Measurements from ENCODE around the gene HIVEP3. TPM values are rescaled to one million over a fixed set of nuclear protein-coding genes. Genes with fewer than 3 reads are reported as not detected.

HIVEP3 gene
- total RNA-seq, 1 donor from 2014 or later: 2.9 TPM

- Histone ChIP-seq H3K27me3 (no peaks in the 10 kb centered on the region), H3K4me3 (no peak overlapping the region), H3K9me3 (no peaks in the 10 kb centered on the region), H3K36me3 (no peaks in the 10 kb centered on the region), H3K27ac (no peak overlapping the region), H3K4me1 (no peaks in the 10 kb centered on the region)
- intact Hi-C loops (cut with DNase I): no loop called here
- no peak for DNase-seq (ENCODE audit: extremely low spot score in 2 of 2)
- TF ChIP-seq CTCF (IDR thresholded peaks at IDR 0.05) (no peak), POLR2AphosphoS5 (IDR thresholded peaks at IDR 0.05; ENCODE audit: insufficient read depth in 1 of 2, low read depth in 1 of 2) (no peak), POLR2A (IDR thresholded peaks at IDR 0.05) (no peak)
Observed at GRCh38 chr1:41943717-41944116, 25.0 kb upstream of the HIVEP3 start.

GRCh38 chr1:41942278-41942677 is 23.6 kb upstream of the HIVEP3 start:
- Histone ChIP-seq H3K4me1 (no peaks in the 10 kb centered on the region), H3K27ac (no peak overlapping the region), H3K36me3 (no peaks in the 10 kb centered on the region), H3K9me3 (no peaks in the 10 kb centered on the region), H3K27me3 (no peaks in the 10 kb centered on the region), H3K4me3 (no peak overlapping the region)
- TF ChIP-seq POLR2A (IDR thresholded peaks at IDR 0.05) (no peak), CTCF (IDR thresholded peaks at IDR 0.05) (no peak), POLR2AphosphoS5 (IDR thresholded peaks at IDR 0.05; ENCODE audit: insufficient read depth in 1 of 2, low read depth in 1 of 2) (no peak)
- intact Hi-C loops (cut with DNase I): no loop called here
- no peak for DNase-seq (ENCODE audit: extremely low spot score in 2 of 2)

- H3K27me3 ChIP-seq: no peaks in the 10 kb centered on the region
- H3K36me3 ChIP-seq: no peaks in the 10 kb centered on the region
- H3K9me3 ChIP-seq: no peaks in the 10 kb centered on the region
- DNase-seq (ENCODE audit: extremely low spot score in 2 of 2): no peak
- H3K4me1 ChIP-seq: no peaks in the 10 kb centered on the region
- no peak overlapping the region for H3K4me3 ChIP-seq
- no peak overlapping the region for H3K27ac ChIP-seq
- intact Hi-C loops (cut with DNase I): no loop called here
- TF ChIP-seq POLR2A (IDR thresholded peaks at IDR 0.05) (no peak), POLR2AphosphoS5 (IDR thresholded peaks at IDR 0.05; ENCODE audit: insufficient read depth in 1 of 2, low read depth in 1 of 2) (no peak), CTCF (IDR thresholded peaks at IDR 0.05) (no peak)
Observed at GRCh38 chr1:41941381-41941780, 22.7 kb upstream of the HIVEP3 start.

- TF ChIP-seq POLR2AphosphoS5 (IDR thresholded peaks at IDR 0.05; ENCODE audit: insufficient read depth in 1 of 2, low read depth in 1 of 2) (no peak), CTCF (IDR thresholded peaks at IDR 0.05) (no peak), POLR2A (IDR thresholded peaks at IDR 0.05) (no peak)
- intact Hi-C loops (cut with DNase I): no loop called here
- Histone ChIP-seq H3K4me1 (no peaks in the 10 kb centered on the region), H3K9me3 (no peaks in the 10 kb centered on the region), H3K27ac (no peak overlapping the region), H3K36me3 (no peaks in the 10 kb centered on the region), H3K4me3 (no peak overlapping the region), H3K27me3 (no peaks in the 10 kb centered on the region)
- no peak for DNase-seq (ENCODE audit: extremely low spot score in 2 of 2)
Observed at GRCh38 chr1:41939194-41939593, 20.5 kb upstream of the HIVEP3 start.

GRCh38 chr1:41936107-41936506 is 17.4 kb upstream of the HIVEP3 start:
- Histone ChIP-seq H3K27me3 (no peaks in the 10 kb centered on the region), H3K4me1 (no peaks in the 10 kb centered on the region), H3K36me3 (no peaks in the 10 kb centered on the region), H3K4me3 (no peak overlapping the region), H3K27ac (no peak overlapping the region), H3K9me3 (no peaks in the 10 kb centered on the region)
- no peak for DNase-seq (ENCODE audit: extremely low spot score in 2 of 2)
- TF ChIP-seq POLR2AphosphoS5 (IDR thresholded peaks at IDR 0.05; ENCODE audit: insufficient read depth in 1 of 2, low read depth in 1 of 2): no peak
- no peak for TF ChIP-seq CTCF (IDR thresholded peaks at IDR 0.05)
- no peak for TF ChIP-seq POLR2A (IDR thresholded peaks at IDR 0.05)
- intact Hi-C loops (cut with DNase I): no loop called here
